CD4-positive, CD25-positive, alpha-beta regulatory T cell (primary cell): ENCODE data around the gene LMNA. TPM values are rescaled to one million over a fixed set of nuclear protein-coding genes. Genes with fewer than 3 reads are reported as not detected.
A peak's percentile ranks its signal among the peaks of the same experiment; 100 is the strongest.

Experiments used
- ATAC-seq, 2 donors: fragments of 150-1000 bp; cut with Tn5 transposase; one replicate each; pipeline ENCODE4 v1.10.0; 2021; ENCODE audit warnings: low read depth in 2 of 2, moderate number of reproducible peaks in 2 of 2, moderate library complexity in 1 of 2
- DNase-seq, 3 donors: peaks; one replicate each; pipeline versions ENCODE4 v3.0.0 to v3.0.0-alpha.2; 2012 to 2022; ENCODE audit warnings: mixed read lengths in 1 of 3
- H3K27ac ChIP-seq: one replicate; pipeline ENCODE4 v1.7.0; 2013; ENCODE audit warnings: mild to moderate bottlenecking, low read length; ENCODE audit not compliant: insufficient read depth, poor library complexity, severe bottlenecking
- H3K27me3 ChIP-seq: one replicate; pipeline ENCODE4 v1.7.0; 2013; ENCODE audit warnings: low read length; ENCODE audit not compliant: control insufficient read depth, insufficient read depth
- H3K36me3 ChIP-seq: one replicate; pipeline ENCODE4 v1.7.0; 2013; ENCODE audit warnings: mild to moderate bottlenecking, low read length, moderate library complexity; ENCODE audit not compliant: control insufficient read depth, insufficient read depth
- H3K4me1 ChIP-seq: 2 replicates; pipeline ENCODE4 v1.7.0; 2013; ENCODE audit warnings: mild to moderate bottlenecking, low read length; ENCODE audit not compliant: insufficient read depth, control insufficient read depth, poor library complexity, severe bottlenecking
- H3K4me3 ChIP-seq: one replicate; pipeline ENCODE4 v1.7.0; 2013; ENCODE audit warnings: low read depth, mild to moderate bottlenecking, low read length, moderate library complexity
- H3K9me3 ChIP-seq, 2 experiments: 1 replicate in 1 of 2; 2 replicates in 1 of 2; pipeline ENCODE4 v1.7.0; 2013; ENCODE audit warnings: low read length in 2 of 2, mild to moderate bottlenecking in 1 of 2, moderate library complexity in 1 of 2; ENCODE audit not compliant: control insufficient read depth in 2 of 2
- H3K27ac Mint-ChIP-seq, 3 donors: one replicate each; pipeline ENCODE4 v1.8.0; 2020 to 2022; ENCODE audit warnings: mild to moderate bottlenecking in 3 of 3, mixed read lengths in 3 of 3, moderate library complexity in 2 of 3
- H3K27me3 Mint-ChIP-seq: one replicate; pipeline ENCODE4 v1.8.0; 2022; ENCODE audit warnings: mild to moderate bottlenecking, mixed read lengths
- H3K36me3 Mint-ChIP-seq: one replicate; pipeline ENCODE4 v1.8.0; 2020; ENCODE audit warnings: mixed read lengths
- H3K4me1 Mint-ChIP-seq, 4 donors: one replicate each; pipeline ENCODE4 v1.8.0; 2020 to 2022; ENCODE audit warnings: mixed read lengths in 4 of 4, mild to moderate bottlenecking in 1 of 4
- H3K4me3 Mint-ChIP-seq, 4 donors: one replicate each; pipeline ENCODE4 v1.8.0; 2020 to 2022; ENCODE audit warnings: mild to moderate bottlenecking in 4 of 4, mixed read lengths in 4 of 4, moderate library complexity in 3 of 4
- H3K9me3 Mint-ChIP-seq, 7 donors: one replicate each; pipeline ENCODE4 v1.8.0; 2020 to 2022; ENCODE audit warnings: mixed read lengths in 7 of 7, mild to moderate bottlenecking in 3 of 7, moderate library complexity in 2 of 7
- polyA plus RNA-seq, 4 donors: library from polyadenylated mRNA; unstranded; fragments of 300-500 nt; fragmentation: Illumina TruSeq; gene quantifications; one replicate each; pipeline ENCODE4 v1.2.3, GENCODE V29; 2021
- total RNA-seq: library from RNA; stranded (reverse); gene quantifications from one replicate; pipeline ENCODE4 v1.2.3, GENCODE V29; 2022

Gene LMNA
- total and polyA plus RNA-seq, 5 donors from 2014 or later, result 54.1 to 1,807 (median 95.6) TPM

GRCh38 chr1:156072251-156072650, 42.3 kb upstream of the LMNA start:
- Histone ChIP-seq H3K27ac (no peak overlapping the region), H3K36me3 (no peaks in the 10 kb centered on the region), H3K27me3 (no peaks in the 10 kb centered on the region), H3K4me3 (no peak overlapping the region), H3K4me1 (no peaks in the 10 kb centered on the region), H3K9me3 (no peaks in the 10 kb centered on the region)
- Mint-ChIP-seq H3K27me3 (peaks cover 7% of the 10 kb centered on the region), H3K9me3 (no peaks in the 10 kb centered on the region), H3K4me3 (no peak overlapping the region), H3K4me1 (no peaks in the 10 kb centered on the region), H3K27ac (no peak overlapping the region), H3K36me3 (no peaks in the 10 kb centered on the region)
- ATAC-seq (no peak), DNase-seq (no peak)

GRCh38 chr1:156073110-156073687, 41.3 kb upstream of the LMNA start:
- ATAC-seq, result no peak
- no peaks in the 10 kb centered on the region for H3K36me3 Mint-ChIP-seq
- Histone ChIP-seq H3K9me3 (no peaks in the 10 kb centered on the region), H3K27me3 (no peaks in the 10 kb centered on the region), H3K4me1 (no peaks in the 10 kb centered on the region), H3K4me3 (no peak overlapping the region), H3K36me3 (no peaks in the 10 kb centered on the region), H3K27ac (no peak overlapping the region)
- H3K27ac Mint-ChIP-seq, result no peak overlapping the region
- H3K4me3 Mint-ChIP-seq, result no peak overlapping the region
- DNase-seq, result no peak
- H3K9me3 Mint-ChIP-seq, result no peaks in the 10 kb centered on the region
- H3K27me3 Mint-ChIP-seq, result peaks cover 12% of the 10 kb centered on the region
- no peaks in the 10 kb centered on the region for H3K4me1 Mint-ChIP-seq

GRCh38 chr1:156073740-156074139, 40.8 kb upstream of the LMNA start:
- no peak for ATAC-seq
- Histone ChIP-seq H3K4me1 (no peaks in the 10 kb centered on the region), H3K36me3 (no peaks in the 10 kb centered on the region), H3K27me3 (no peaks in the 10 kb centered on the region), H3K27ac (no peak overlapping the region), H3K4me3 (no peak overlapping the region), H3K9me3 (no peaks in the 10 kb centered on the region)
- Mint-ChIP-seq H3K9me3 (peaks cover 0 to 1% (median 0%) of the 10 kb centered on the region in 7 donors), H3K4me1 (no peaks in the 10 kb centered on the region), H3K4me3 (no peak overlapping the region), H3K27me3 (peaks cover 15% of the 10 kb centered on the region), H3K27ac (no peak overlapping the region), H3K36me3 (no peaks in the 10 kb centered on the region)
- no peak for DNase-seq

- DNase-seq (no peak), ATAC-seq (no peak)
- Mint-ChIP-seq H3K27ac (no peak overlapping the region), H3K4me3 (no peak overlapping the region), H3K36me3 (no peaks in the 10 kb centered on the region), H3K4me1 (peaks cover 0 to 1% (median 0%) of the 10 kb centered on the region in 4 donors), H3K27me3 (peaks cover 22% of the 10 kb centered on the region), H3K9me3 (peaks cover 0 to 1% (median 0%) of the 10 kb centered on the region in 7 donors)
- Histone ChIP-seq H3K4me3 (no peak overlapping the region), H3K4me1 (no peaks in the 10 kb centered on the region), H3K9me3 (no peaks in the 10 kb centered on the region), H3K27me3 (no peaks in the 10 kb centered on the region), H3K27ac (no peak overlapping the region), H3K36me3 (no peaks in the 10 kb centered on the region)
These were observed 39.9 kb upstream of the LMNA start for GRCh38 chr1:156074661-156075060.

- DNase-seq, result no peak
- no peak for ATAC-seq
These were observed 39.3 kb upstream of the LMNA start for GRCh38 chr1:156075162-156075561.

GRCh38 chr1:156075775-156076204, 38.7 kb upstream of the LMNA start:
- DNase-seq (no peak), ATAC-seq (no peak)
- Mint-ChIP-seq H3K4me1 (peaks cover 0 to 3% (median 0%) of the 10 kb centered on the region in 4 donors), H3K36me3 (no peaks in the 10 kb centered on the region), H3K27me3 (peaks cover 25% of the 10 kb centered on the region), H3K27ac (no peak overlapping the region), H3K9me3 (peaks cover 0 to 2% (median 0%) of the 10 kb centered on the region in 7 donors), H3K4me3 (peak overlapping the region in 1 of 4 donors; percentile 50)
- no peaks in the 10 kb centered on the region for H3K9me3 ChIP-seq
- H3K36me3 ChIP-seq, result no peaks in the 10 kb centered on the region
- no peak overlapping the region for H3K4me3 ChIP-seq
- no peak overlapping the region for H3K27ac ChIP-seq
- no peaks in the 10 kb centered on the region for H3K27me3 ChIP-seq
- H3K4me1 ChIP-seq, result no peaks in the 10 kb centered on the region

More at GRCh38 chr1:156075162-156075561, 39.3 kb upstream of the LMNA start:
- no peaks in the 10 kb centered on the region for H3K36me3 ChIP-seq
- Mint-ChIP-seq H3K9me3 (peaks cover 0 to 2% (median 0%) of the 10 kb centered on the region in 7 donors), H3K36me3 (no peaks in the 10 kb centered on the region), H3K4me1 (peaks cover 0 to 3% (median 0%) of the 10 kb centered on the region in 4 donors), H3K27me3 (peaks cover 25% of the 10 kb centered on the region), H3K4me3 (no peak overlapping the region), H3K27ac (no peak overlapping the region)
- H3K27me3 ChIP-seq, result no peaks in the 10 kb centered on the region
- no peak overlapping the region for H3K27ac ChIP-seq
- no peak overlapping the region for H3K4me3 ChIP-seq
- no peaks in the 10 kb centered on the region for H3K4me1 ChIP-seq
- no peaks in the 10 kb centered on the region for H3K9me3 ChIP-seq

GRCh38 chr1:156076609-156077429, 37.7 kb upstream of the LMNA start:
- H3K9me3 ChIP-seq, result no peaks in the 10 kb centered on the region
- ATAC-seq (no peak), DNase-seq (no peak)
- H3K27ac ChIP-seq, result no peak overlapping the region
- H3K27me3 ChIP-seq, result no peaks in the 10 kb centered on the region
- H3K4me3 ChIP-seq, result no peak overlapping the region
- peaks cover 35% of the 10 kb centered on the region for H3K27me3 Mint-ChIP-seq
- peaks cover 2% of the 10 kb centered on the region for H3K4me1 ChIP-seq
- H3K36me3 Mint-ChIP-seq, result no peaks in the 10 kb centered on the region
- H3K4me3 Mint-ChIP-seq, result no peak overlapping the region
- H3K4me1 Mint-ChIP-seq, result peaks cover 0 to 8% (median 0%) of the 10 kb centered on the region in 4 donors
- no peak overlapping the region for H3K27ac Mint-ChIP-seq
- H3K9me3 Mint-ChIP-seq, result peaks cover 0 to 2% (median 0%) of the 10 kb centered on the region in 7 donors
- H3K36me3 ChIP-seq, result no peaks in the 10 kb centered on the region
